RWPE2 (cell line): Measurements from ENCODE around the gene LSMEM2.
"Not testable (repeated sequence)": the region's sequence is repeated elsewhere in the genome, so short reads cannot be mapped to it uniquely, and the experiment has no call there.

Experiments used
- ATAC-seq: fragments of 200-7000 bp; cut with Tn5 transposase; 3 replicates; pipeline ENCODE4 v1.9.1; 2021; ENCODE audit warnings: low read depth
- DNase-seq: peaks from one replicate; pipeline ENCODE4 v3.0.0-alpha.2; 2020; ENCODE audit warnings: low spot score
- H3K27ac ChIP-seq: fragments of 450-650 bp; 2 replicates; pipeline ENCODE4 v1.5.1; 2017; ENCODE audit warnings: mild to moderate bottlenecking; ENCODE audit not compliant: poor library complexity, severe bottlenecking
- H3K27me3 ChIP-seq: fragments of 250-450 bp; sonication (Bioruptor Pico); 2 replicates; pipeline ENCODE4 v1.5.1; 2021; ENCODE audit warnings: mild to moderate bottlenecking, moderate library complexity; ENCODE audit not compliant: insufficient read depth, poor library complexity, severe bottlenecking
- H3K36me3 ChIP-seq: fragments of 250-450 bp; sonication (Bioruptor Pico); 2 replicates; pipeline ENCODE4 v1.5.1; 2020; ENCODE audit warnings: low read depth, mild to moderate bottlenecking, moderate library complexity
- H3K4me1 ChIP-seq: fragments of 250-450 bp; sonication (Bioruptor Pico); 2 replicates; pipeline ENCODE4 v1.5.1; 2021; ENCODE audit warnings: mild to moderate bottlenecking, moderate library complexity; ENCODE audit not compliant: insufficient read depth, poor library complexity, severe bottlenecking
- H3K4me3 ChIP-seq: fragments of 250-450 bp; sonication (Bioruptor Pico); 2 replicates; pipeline ENCODE4 v1.5.1; 2021; ENCODE audit warnings: mild to moderate bottlenecking, moderate library complexity; ENCODE audit not compliant: severe bottlenecking
- H3K9me3 ChIP-seq: fragments of 250-450 bp; sonication (Bioruptor Pico); 2 replicates; pipeline ENCODE4 v1.5.1; 2021; ENCODE audit warnings: mild to moderate bottlenecking, moderate library complexity; ENCODE audit not compliant: severe bottlenecking
- CTCF ChIP-seq: fragments of 450-650 bp; IDR thresholded peaks from one replicate; pipeline ENCODE4 v1.5.1; 2017; ENCODE audit warnings: mild to moderate bottlenecking, moderate library complexity; ENCODE audit not compliant: poor library complexity, severe bottlenecking

The LSMEM2 gene

GRCh38 chr3:50300681-50301254, 21.9 kb downstream of the LSMEM2 start:
- DNase-seq (no peak), ATAC-seq (no peak)
- TF ChIP-seq CTCF = no peak
- Histone ChIP-seq H3K36me3 (no peaks in the 10 kb centered on the region), H3K4me3 (peak overlapping the region; percentile 30), H3K4me1 (peaks cover 9% of the 10 kb centered on the region), H3K27me3 (no peaks in the 10 kb centered on the region), H3K9me3 (no peaks in the 10 kb centered on the region), H3K27ac (peak overlapping the region; percentile 95)

DNA sequence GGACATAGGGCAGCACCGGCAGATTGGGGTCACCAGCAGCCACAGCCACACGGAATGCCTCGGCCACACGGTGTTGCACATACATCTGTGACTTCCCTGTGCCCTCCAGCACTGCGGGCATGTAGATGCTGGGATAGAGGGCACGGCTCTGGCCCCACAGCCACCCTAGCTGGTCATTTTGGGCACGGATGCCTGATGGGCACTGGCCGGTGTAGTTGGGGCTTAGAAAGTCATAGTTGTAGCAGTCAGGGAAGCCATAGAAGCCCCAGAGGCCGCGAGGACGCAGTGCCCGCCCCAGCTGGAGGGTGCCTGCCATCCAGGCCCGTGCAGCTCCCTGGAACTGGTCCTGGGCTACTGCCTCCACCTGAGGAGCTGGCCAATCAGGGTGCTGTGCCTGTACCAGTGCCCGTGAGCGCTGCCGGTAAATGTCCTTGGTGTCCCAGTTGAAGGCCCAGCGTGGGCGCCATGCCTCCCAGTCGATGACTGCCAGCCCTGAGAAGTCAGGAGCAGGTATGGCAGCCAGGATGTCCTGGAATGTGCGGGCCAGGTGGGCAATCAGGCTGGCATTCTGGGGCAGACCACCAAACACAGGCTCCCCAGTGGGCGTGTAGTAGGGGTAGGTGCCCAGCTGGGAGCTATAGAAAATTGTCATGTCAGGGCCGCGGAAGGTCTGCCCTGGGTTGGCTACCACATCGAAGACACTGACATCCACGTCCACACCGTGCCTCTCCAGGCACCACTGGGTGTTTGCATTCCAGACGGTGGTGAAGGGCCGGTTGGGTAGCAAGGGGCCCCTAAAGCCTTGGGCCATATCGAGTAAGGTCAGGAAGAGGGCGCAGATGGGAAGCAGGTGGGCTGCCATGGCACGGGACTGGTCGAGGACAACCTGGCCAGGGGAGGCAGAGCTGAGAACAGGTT, 23.5 kb downstream of the LSMEM2 start:
- Histone ChIP-seq H3K27me3 (no peaks in the 10 kb centered on the region), H3K4me3 (no peak overlapping the region), H3K9me3 (peaks cover 4% of the 10 kb centered on the region), H3K4me1 (peaks cover 9% of the 10 kb centered on the region), H3K27ac (no peak overlapping the region), H3K36me3 (no peaks in the 10 kb centered on the region)
- no peak for TF ChIP-seq CTCF
- ATAC-seq (no peak), DNase-seq (no peak)

DNA sequence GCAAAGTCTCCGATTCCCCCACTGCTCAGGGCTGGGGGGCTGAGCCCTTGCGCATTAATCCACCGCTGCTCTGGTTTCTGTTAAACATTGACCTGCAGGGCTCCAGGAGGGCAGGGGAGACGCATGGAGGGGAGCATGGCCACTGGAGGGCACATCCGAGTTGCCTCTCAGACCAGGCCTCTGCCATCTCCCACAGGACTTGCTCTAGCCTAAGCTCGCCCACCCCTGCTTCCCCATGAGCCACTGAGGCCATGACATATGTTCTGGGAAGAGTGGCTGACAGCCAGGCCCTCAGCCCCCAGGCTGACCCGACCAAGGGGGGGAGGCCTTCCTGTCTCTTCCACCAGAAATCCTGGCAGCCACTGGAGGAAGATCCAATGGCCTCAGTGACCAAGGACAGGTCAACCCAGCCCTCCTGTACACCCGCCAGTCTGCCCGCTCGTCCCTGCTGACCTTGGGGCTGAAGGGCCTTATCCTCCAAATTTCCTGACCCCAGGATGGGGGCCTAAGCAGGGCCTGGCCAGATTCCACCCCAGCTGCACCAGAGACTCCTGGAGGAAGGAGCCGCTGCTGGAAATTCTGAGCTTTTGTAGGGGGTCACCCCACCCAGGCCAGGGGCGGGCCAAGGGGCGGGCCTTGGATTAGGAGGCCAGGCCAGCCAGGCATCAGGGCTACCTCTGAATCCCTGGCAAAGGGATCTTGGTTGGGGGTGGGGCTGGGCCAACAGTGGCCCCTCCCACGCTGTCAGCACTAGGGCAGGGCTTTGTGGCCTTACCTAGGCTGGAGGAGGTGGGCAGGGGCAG, 24.3 kb downstream of the LSMEM2 start, which contains the start of gene HYAL1:
HYAL1 (minus strand) TSS at position 562 of the 803 bp plus-strand sequence. CDS start 618 bp downstream, outside the sequence.
- H3K27me3 ChIP-seq = no peaks in the 10 kb centered on the region
- ATAC-seq (no peak), DNase-seq (no peak)
- no peak within 1 kb of the TSS for H3K27ac ChIP-seq
- TF ChIP-seq CTCF = peak; percentile 20
- peaks cover 10% of the 10 kb centered on the region for H3K9me3 ChIP-seq
- H3K4me1 ChIP-seq = peaks cover 9% of the 10 kb centered on the region
- H3K4me3 ChIP-seq = no peak within 1 kb of the TSS
- H3K36me3 ChIP-seq = no peaks in the 10 kb centered on the region

GRCh38 chr3:50304601-50305000, 25.7 kb downstream of the LSMEM2 start:
- ATAC-seq (0 out of 3 replicates have a peak, but pooled peaks have one; percentile 8), DNase-seq (no peak)
- Histone ChIP-seq H3K9me3 (peaks cover 19% of the 10 kb centered on the region), H3K27me3 (no peaks in the 10 kb centered on the region), H3K36me3 (no peaks in the 10 kb centered on the region), H3K4me1 (peaks cover 12% of the 10 kb centered on the region), H3K27ac (no peak overlapping the region), H3K4me3 (no peak overlapping the region)
- no peak for TF ChIP-seq CTCF

DNA sequence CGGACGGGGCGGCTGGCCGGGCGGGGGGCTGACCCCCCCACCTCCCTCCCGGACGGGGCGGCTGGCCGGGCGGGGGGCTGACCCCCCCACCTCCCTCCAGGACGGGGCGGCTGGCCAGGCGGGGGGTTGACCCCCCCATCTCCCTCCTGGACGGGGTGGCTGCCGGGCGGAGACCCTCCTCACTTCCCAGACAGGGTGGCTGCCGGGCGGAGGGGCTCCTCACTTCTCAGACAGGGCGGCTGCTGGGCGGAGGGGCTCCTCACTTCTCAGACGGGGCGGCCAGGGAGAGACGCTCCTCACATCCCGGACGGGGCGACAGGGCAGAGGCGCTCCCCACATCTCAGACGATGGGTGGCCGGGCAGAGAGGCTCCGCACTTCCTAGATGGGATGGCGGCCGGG, 33.2 kb downstream of the LSMEM2 start:
- H3K4me3 ChIP-seq, ATAC-seq, H3K27ac ChIP-seq, DNase-seq, H3K27me3 ChIP-seq: not testable (repeated sequence)
- peaks cover 18% of the 10 kb centered on the region for H3K9me3 ChIP-seq
- H3K4me1 ChIP-seq = peaks cover 18% of the 10 kb centered on the region
- peaks cover 11% of the 10 kb centered on the region; the same call in 1 of the 2 replicates for H3K36me3 ChIP-seq
